Tibial nerve (tissue), 4 donors: ENCODE data around the gene HDAC11.

Experiments used
- CTCF ChIP-seq, 5 experiments: fragments of 200-600 bp in 3 of 5; fragments of 450-650 bp in 2 of 5; sonication (generic) in 3 of 5; IDR thresholded peaks; one replicate each; pipeline ENCODE4 v1.5.1; 2016 to 2019; ENCODE audit warnings: antibody characterized with exemption in 5 of 5, mild to moderate bottlenecking in 3 of 5, moderate library complexity in 2 of 5
- EP300 ChIP-seq, 2 donors: sonication (generic); formaldehyde crosslinking; IDR thresholded peaks; one replicate each; pipeline ENCODE4 v1.6.1; 2017; ENCODE audit warnings: antibody characterized with exemption in 2 of 2, mild to moderate bottlenecking in 1 of 2

- TF ChIP-seq CTCF (IDR thresholded peaks at IDR 0.05) (no peak), EP300 (IDR thresholded peaks at IDR 0.05) (no peak)
Observed at GRCh38 chr3:13462822-13463221, 17.3 kb upstream of the HDAC11 start.
